Activated CD8-positive, alpha-beta T cell treated with anti-CD3 and anti-CD28 coated beads, Interleukin-2, amount 10 ng/mL, durations not matched to agents 7 days and 5 days (primary cell): Measurements from ENCODE around the gene ZNRF1. TPM values are rescaled to one million over a fixed set of nuclear protein-coding genes. Genes with fewer than 3 reads are reported as not detected.

Experiments
- ATAC-seq: fragments of 150-1000 bp; cut with Tn5 transposase; one replicate; pipeline ENCODE4 v1.10.0; 2021; ENCODE audit warnings: moderate library complexity
- CTCF ChIA-PET: fragments of 350-600 bp; sonication (Branson Sonifier 250); formaldehyde crosslinking; loops from one replicate; lab custom pipeline; 2021; ENCODE audit warnings: antibody characterized with exemption; lab: Charles Lee
- POLR2A ChIA-PET: fragments of 350-600 bp; sonication (Branson Sonifier 250); formaldehyde crosslinking; loops from one replicate; lab custom pipeline; 2021; ENCODE audit warnings: antibody characterized with exemption; lab: Charles Lee
- DNase-seq: peaks from one replicate; pipeline ENCODE4 v3.0.0-alpha.2; 2020
- H3K27ac Mint-ChIP-seq: one replicate; pipeline ENCODE4 v1.8.0; 2021; ENCODE audit warnings: mild to moderate bottlenecking, mixed read lengths
- H3K27me3 Mint-ChIP-seq: one replicate; pipeline ENCODE4 v1.8.0; 2021; ENCODE audit warnings: low read depth, mixed read lengths
- H3K36me3 Mint-ChIP-seq: one replicate; pipeline ENCODE4 v1.8.0; 2021; ENCODE audit warnings: low read depth, mixed read lengths
- H3K4me1 Mint-ChIP-seq: one replicate; pipeline ENCODE4 v1.8.0; 2021; ENCODE audit warnings: low read depth, mixed read lengths
- H3K4me3 Mint-ChIP-seq: one replicate; pipeline ENCODE4 v1.8.0; 2021; ENCODE audit warnings: mild to moderate bottlenecking, mixed read lengths
- H3K9me3 Mint-ChIP-seq: one replicate; pipeline ENCODE4 v1.8.0; 2022; ENCODE audit warnings: mixed read lengths; ENCODE audit not compliant: insufficient read depth
- total RNA-seq, 2 experiments: library from RNA; stranded (reverse); gene quantifications; one replicate each; pipeline ENCODE4 v1.2.3, GENCODE V29; 2021

Gene ZNRF1
- total RNA-seq, 2 experiments from 2014 or later, result 8.5 to 11.1 TPM

DNA sequence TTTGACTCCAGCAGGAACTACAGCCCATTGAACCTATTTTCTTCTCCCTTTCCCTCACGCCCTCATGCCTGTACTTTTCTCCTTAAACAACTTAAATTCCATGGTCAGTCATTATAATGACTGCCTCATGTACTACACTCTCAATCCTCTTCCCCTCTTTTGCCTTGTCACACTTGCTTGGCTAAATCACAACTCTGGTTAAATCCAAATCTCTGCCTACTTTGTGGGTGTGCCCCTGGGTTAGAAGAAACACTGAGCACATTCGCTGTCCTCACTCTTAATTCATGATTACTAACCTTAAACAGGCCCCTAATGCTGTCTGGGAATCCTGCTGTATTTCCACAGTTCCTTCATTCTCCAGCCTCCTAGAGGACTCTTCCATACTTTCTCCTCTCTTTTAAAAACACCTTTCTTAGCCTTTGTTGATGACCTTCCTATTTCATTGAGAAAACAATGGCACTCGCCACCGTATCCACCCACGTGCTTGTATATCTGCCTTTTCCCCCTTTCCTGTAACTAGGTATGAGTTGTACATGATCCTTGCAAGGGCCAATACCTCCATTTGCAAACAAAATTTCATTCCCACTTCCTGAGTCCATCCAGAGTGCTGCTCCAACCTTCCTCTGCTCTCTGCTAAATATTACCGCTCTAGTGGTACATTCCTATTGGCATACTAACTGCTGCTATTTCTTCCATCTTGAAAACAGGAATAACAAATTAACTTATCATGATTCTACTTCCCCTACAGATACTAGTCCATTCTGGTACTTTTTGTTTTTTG is 28.9 kb downstream of the ZNRF1 start:
- Mint-ChIP-seq H3K27me3 (no peaks in the 10 kb centered on the region), H3K36me3 (peaks cover 2% of the 10 kb centered on the region), H3K9me3 (no peaks in the 10 kb centered on the region), H3K27ac (no peak overlapping the region), H3K4me1 (peaks cover 9% of the 10 kb centered on the region), H3K4me3 (no peak overlapping the region)
- ChIA-PET CTCF (interaction anchor here (1.4 kb wide), 1 partner anchor 489 kb away, joined by 3 read pairs; no protein-coding TSS in a partner anchor), POLR2A (no interaction called here)
- ATAC-seq (no peak), DNase-seq (no peak)

DNA sequence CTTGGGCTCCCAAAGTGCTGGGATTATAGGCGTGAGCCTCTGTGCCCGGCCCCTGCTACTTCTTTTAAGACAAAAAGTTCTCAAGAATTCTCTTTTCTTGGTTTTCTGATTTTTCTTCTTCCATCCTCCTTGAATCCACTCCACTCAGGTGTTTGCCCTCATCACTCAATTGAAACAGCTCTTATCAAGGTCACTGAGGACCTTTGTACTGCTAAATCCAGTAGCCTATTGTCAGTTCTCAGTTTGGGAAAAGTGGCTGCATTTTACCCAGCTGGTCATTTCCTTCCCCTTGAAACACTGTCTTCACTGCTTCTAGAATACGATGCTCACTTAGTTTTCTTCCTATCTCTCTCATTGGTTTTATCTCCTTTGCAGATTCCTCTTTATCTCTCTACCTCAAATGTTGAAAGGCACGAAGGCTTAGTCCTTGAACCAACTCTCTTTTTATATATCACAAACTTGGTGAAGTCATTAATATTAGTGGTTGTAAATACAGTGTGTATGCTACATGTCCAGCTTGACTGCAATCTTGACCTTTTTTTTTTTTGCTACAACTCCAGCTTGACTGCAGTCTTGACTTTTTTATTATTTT is 29.8 kb downstream of the ZNRF1 start:
- DNase-seq (no peak), ATAC-seq (no peak)
- ChIA-PET CTCF (no interaction called here), POLR2A (no interaction called here)
- Mint-ChIP-seq H3K4me3 (no peak overlapping the region), H3K9me3 (no peaks in the 10 kb centered on the region), H3K27ac (no peak overlapping the region), H3K36me3 (no peaks in the 10 kb centered on the region), H3K27me3 (no peaks in the 10 kb centered on the region), H3K4me1 (peaks cover 9% of the 10 kb centered on the region)

DNA sequence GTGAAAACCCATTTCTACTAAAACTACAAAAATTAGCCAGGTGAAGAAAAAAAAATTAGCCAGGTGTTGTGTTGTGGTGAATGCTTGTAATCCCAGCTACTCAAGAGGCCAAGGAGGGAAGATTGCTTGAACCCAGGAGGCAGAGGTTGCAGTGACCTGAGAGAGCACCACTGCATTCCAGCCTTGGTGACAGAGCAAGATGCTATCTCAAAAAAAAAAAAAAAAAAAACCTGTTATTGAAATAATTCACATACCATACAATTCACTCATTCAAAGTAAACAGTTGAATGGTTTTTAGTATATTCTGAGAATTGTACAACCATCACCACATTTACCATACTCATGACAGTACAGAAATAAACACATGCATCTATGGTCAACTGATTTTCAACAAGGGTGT is 31.0 kb downstream of the ZNRF1 start:
- Mint-ChIP-seq H3K27ac (no peak overlapping the region), H3K4me1 (peaks cover 2% of the 10 kb centered on the region), H3K27me3 (no peaks in the 10 kb centered on the region), H3K4me3 (no peak overlapping the region), H3K36me3 (peaks cover 2% of the 10 kb centered on the region), H3K9me3 (no peaks in the 10 kb centered on the region)
- POLR2A ChIA-PET, result no interaction called here
- DNase-seq, result no peak
- no peak for ATAC-seq
- CTCF ChIA-PET, result interaction anchor here (1.0 kb wide), 1 partner anchor 40 kb away, joined by 3 read pairs; no protein-coding TSS in a partner anchor

DNA sequence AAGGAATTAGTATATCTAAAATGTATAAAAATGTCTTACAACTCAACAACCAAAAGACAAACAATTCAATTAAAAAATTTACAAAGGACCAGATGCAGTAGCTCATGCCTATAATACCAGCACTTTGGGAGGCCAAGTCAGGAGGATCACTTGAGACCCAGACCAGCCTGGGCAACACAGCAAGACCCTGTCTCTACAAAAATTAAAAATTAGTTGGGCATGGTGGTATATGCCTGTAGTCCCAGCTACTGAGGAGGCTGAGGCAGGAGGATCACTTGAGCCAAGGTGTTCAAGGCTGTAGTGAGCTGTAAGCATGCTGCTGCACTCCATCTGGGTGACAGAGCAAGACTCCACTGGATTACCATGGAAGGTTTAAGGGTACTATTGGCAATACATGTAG is 33.8 kb downstream of the ZNRF1 start:
- DNase-seq (no peak), ATAC-seq (no peak)
- CTCF ChIA-PET, result no interaction called here
- Mint-ChIP-seq H3K4me1 (no peaks in the 10 kb centered on the region), H3K27me3 (no peaks in the 10 kb centered on the region), H3K9me3 (peaks cover 3% of the 10 kb centered on the region), H3K27ac (no peak overlapping the region), H3K36me3 (peaks cover 12% of the 10 kb centered on the region), H3K4me3 (no peak overlapping the region)
- POLR2A ChIA-PET, result no interaction called here

DNA sequence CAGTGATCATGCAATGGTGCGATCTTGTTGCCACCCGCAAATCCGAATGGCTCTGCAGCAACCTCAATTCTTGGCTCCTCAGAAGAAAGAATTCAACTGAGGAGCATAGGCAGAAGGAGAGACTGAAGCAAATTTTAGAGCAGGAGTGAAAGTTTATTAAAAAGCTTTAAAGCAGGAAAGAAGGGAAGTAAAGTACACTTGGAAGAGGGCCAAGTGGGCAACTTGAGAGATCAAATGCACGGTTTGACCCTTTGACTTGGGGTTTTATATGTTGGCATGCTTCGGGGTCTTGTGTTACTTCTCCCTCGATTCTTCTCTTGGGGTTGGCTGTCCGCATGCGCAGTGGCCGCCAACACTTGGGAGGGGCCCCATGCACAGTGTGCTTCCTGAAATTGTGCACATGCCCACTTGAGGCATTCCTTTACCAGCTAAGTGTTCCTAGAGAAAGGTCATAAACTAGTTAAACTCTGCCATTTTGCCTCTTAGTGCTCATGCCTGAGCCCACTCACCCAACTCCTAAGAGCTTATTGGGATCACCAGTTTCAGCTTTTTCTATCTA is 36.7 kb downstream of the ZNRF1 start:
- no peak overlapping the region for H3K27ac Mint-ChIP-seq
- H3K36me3 Mint-ChIP-seq, result peaks cover 20% of the 10 kb centered on the region
- ATAC-seq (no peak), DNase-seq (no peak)
- POLR2A ChIA-PET, result interaction anchor here (0.6 kb wide), 1 partner anchor 10 kb away, joined by 3 read pairs; no protein-coding TSS in a partner anchor
- no peaks in the 10 kb centered on the region for H3K4me1 Mint-ChIP-seq
- CTCF ChIA-PET, result interaction anchor here (0.6 kb wide), 1 partner anchor 62 kb away, joined by 3 read pairs; no protein-coding TSS in a partner anchor
- no peak overlapping the region for H3K4me3 Mint-ChIP-seq
- H3K9me3 Mint-ChIP-seq, result peaks cover 10% of the 10 kb centered on the region
- no peaks in the 10 kb centered on the region for H3K27me3 Mint-ChIP-seq

DNA sequence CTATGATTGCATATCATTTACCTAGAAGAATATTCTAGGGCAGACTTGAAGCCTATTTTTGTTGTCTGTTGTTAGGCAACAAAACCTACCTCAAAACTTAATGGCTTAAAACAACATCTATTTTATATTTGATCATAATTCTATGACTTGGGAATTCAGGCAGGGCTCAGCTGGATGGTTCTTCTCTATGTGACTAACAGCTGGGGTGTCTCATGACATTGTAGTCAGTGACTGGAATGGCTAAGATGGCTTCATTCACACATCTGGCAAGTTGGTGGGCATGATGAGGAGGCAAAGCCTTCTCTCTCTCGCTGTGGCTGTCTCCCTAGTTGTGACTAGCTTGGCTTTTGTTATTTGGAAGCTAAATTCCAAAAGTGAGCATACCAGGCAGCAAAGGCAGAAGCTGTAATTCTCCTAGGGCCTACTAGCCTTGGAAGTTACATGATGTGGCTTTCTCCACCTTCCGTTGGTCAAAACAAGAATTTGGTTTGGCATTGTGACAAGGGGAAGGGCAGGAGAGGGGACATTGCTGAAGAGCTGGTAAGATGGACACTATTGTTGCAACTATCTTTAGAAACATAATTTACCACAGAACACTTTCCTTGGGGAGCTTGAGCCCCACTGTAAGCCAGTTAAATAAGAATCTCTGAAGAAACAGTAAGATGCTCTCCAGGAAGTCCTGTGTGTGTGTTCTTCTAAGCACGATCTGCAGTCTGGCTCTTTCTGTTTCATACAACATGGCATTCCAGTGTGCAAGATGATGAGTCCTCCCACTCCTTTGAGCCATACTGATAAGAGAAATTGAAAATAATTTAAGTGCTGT is 39.4 kb downstream of the ZNRF1 start:
- Mint-ChIP-seq H3K36me3 (peaks cover 20% of the 10 kb centered on the region), H3K9me3 (peaks cover 10% of the 10 kb centered on the region), H3K27ac (no peak overlapping the region), H3K27me3 (no peaks in the 10 kb centered on the region), H3K4me1 (peaks cover 5% of the 10 kb centered on the region), H3K4me3 (no peak overlapping the region)
- ChIA-PET CTCF (no interaction called here), POLR2A (no interaction called here)
- DNase-seq (no peak), ATAC-seq (no peak)

DNA sequence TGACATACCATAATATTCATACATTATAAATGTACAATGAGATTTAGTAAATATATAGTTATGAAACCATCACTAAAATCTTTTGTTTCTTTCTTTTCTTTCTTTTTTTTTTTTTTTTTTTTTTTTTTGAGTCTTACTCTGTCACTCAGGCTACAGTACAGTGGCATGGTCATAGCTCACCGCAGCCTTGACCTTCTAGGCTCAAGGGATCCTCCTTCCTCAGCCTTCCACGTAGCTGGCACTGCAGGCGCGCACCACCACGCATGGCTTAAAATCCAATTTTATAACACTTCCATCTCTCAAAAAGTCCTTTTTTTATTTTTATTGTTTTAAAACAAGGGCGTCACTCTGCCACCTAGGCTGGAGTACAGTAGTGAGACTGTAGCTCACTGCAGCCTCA is 41.1 kb downstream of the ZNRF1 start:
- peaks cover 19% of the 10 kb centered on the region for H3K36me3 Mint-ChIP-seq
- no peak overlapping the region for H3K27ac Mint-ChIP-seq
- H3K9me3 Mint-ChIP-seq, result peaks cover 10% of the 10 kb centered on the region
- peaks cover 7% of the 10 kb centered on the region for H3K4me1 Mint-ChIP-seq
- no peaks in the 10 kb centered on the region for H3K27me3 Mint-ChIP-seq
- H3K4me3 Mint-ChIP-seq, result no peak overlapping the region
- POLR2A ChIA-PET, result no interaction called here
- CTCF ChIA-PET, result no interaction called here
- no peak for ATAC-seq
- DNase-seq, result no peak

DNA sequence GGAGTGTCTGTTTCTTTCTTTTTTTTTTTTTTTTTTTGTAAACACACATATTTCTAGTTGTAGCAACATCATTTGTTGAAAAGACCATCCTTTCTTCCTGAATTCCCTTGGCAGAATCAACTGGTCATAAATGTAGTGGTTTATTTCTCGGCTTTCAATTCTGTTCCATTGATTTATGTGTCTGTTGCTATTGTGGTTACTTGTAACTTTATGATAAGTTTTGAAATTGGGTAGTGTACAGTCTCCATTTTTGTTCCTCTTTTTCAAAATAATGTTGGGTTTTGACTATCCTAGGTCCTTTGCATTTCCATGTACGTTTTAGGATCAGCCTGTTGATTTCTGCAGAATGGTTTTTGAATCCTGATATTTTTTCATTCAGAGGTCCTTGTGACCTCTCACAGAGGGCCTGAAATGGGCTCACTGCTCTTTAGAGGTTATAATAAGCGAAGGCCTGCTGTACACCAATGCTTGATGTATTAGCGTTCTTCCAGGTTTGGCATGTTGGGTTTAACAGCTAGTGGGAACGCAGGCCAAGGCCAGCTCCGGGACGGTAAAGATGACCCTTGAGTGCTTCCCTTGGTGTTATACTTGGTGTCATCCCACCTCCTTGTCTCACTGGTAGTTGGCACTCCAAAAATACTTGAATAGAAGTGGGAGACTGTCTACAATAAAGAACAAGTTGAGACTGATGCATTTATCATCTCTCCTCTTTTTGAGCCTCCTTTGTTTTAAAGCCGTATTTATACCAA is 43.8 kb downstream of the ZNRF1 start:
- DNase-seq (no peak), ATAC-seq (no peak)
- H3K9me3 Mint-ChIP-seq, result peaks cover 7% of the 10 kb centered on the region
- H3K27ac Mint-ChIP-seq, result no peak overlapping the region
- peaks cover 7% of the 10 kb centered on the region for H3K4me1 Mint-ChIP-seq
- ChIA-PET POLR2A (no interaction called here), CTCF (no interaction called here)
- H3K36me3 Mint-ChIP-seq, result peaks cover 9% of the 10 kb centered on the region
- H3K27me3 Mint-ChIP-seq, result no peaks in the 10 kb centered on the region
- H3K4me3 Mint-ChIP-seq, result no peak overlapping the region

DNA sequence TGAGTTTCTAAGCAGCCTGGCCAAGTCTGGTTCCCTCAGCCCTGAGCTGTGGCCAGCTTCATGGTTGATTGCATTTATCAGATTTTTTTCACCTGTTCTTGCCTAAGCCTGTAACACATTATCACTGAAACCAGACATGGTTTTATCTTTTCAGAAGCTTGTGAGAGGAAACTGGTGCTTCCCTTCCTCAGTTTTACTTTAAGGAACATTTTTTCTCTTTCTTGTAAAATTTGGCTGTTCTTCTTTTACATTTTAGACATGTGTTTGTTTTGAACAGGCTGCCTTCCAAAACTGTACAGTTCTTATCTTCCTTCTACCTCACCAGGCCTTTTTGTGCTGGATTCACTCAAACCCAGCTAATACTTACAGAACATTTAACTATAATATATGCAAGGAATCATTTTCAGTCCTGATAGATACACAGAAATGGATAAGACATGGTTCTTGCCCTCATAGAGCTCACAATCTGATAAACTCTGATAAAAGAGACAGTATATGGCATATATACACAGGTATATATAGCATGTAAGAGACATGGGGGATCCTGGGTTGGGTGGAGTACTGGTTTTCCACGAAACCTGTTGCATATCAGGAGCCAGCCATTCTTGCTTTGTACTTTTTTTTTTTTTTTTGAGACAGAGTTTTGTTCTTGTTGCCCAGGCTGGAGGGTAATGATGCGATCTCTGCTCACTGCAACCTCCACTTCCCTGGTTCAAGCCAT is 44.5 kb downstream of the ZNRF1 start:
- ATAC-seq, result no peak

DNA sequence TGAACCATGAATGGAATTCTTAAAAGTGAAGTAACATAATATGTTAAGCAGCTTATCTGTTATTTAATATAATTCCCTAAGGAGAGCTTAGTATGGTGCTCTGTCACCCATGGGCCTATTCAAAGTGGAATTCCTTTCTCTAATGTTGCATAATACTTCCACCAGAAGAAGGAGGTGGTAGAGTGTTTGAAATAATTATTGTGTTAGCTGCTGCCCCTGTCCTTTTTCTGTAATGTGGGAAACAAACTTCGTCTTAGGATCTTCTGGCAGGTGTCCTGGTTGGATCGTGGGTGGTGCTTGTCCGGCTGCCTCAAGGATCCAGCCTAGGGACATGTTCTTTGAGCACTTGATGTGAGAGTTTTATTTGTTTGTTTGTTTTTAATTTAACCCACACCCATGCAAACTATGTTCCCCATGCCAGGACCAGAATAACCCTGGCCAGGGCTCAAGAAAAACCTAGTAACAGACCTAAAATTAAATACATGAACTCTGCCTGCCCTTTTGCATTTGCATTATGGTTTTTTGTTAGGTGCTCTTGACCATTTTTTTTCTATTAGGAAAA is 46.1 kb downstream of the ZNRF1 start:
- ChIA-PET POLR2A (no interaction called here), CTCF (no interaction called here)
- Mint-ChIP-seq H3K4me3 (no peak overlapping the region), H3K4me1 (peaks cover 7% of the 10 kb centered on the region), H3K36me3 (no peaks in the 10 kb centered on the region), H3K27ac (no peak overlapping the region), H3K9me3 (no peaks in the 10 kb centered on the region), H3K27me3 (no peaks in the 10 kb centered on the region)
- ATAC-seq (no peak), DNase-seq (no peak)

More for the DNA sequence above, 44.5 kb downstream of the ZNRF1 start:
- Mint-ChIP-seq H3K4me3 (no peak overlapping the region), H3K36me3 (peaks cover 2% of the 10 kb centered on the region), H3K4me1 (peaks cover 7% of the 10 kb centered on the region), H3K27ac (no peak overlapping the region), H3K27me3 (no peaks in the 10 kb centered on the region), H3K9me3 (no peaks in the 10 kb centered on the region)
- ChIA-PET POLR2A (no interaction called here), CTCF (interaction anchor here (1.0 kb wide), 1 partner anchor 68 kb away, joined by 3 read pairs; no protein-coding TSS in a partner anchor)
- DNase-seq, result no peak
